Metanephros (tissue), 2 donors: ENCODE data around the gene WDFY3. TPM values are rescaled to one million over a fixed set of nuclear protein-coding genes. Genes with fewer than 3 reads are reported as not detected.

Source experiments
- small RNA-seq: library from RNA; depleted of rRNA; stranded (forward); fragments of <200 nt; gene quantifications from one replicate; pipeline ENCODE3, GENCODE V24; 2014; ENCODE audit warnings: low replicate concordance
- total RNA-seq: library from RNA; depleted of rRNA; stranded (reverse); fragments of >200 nt; gene quantifications from one replicate; pipeline ENCODE4 v1.2.3, GENCODE V29; 2014

The WDFY3 gene, protein sequence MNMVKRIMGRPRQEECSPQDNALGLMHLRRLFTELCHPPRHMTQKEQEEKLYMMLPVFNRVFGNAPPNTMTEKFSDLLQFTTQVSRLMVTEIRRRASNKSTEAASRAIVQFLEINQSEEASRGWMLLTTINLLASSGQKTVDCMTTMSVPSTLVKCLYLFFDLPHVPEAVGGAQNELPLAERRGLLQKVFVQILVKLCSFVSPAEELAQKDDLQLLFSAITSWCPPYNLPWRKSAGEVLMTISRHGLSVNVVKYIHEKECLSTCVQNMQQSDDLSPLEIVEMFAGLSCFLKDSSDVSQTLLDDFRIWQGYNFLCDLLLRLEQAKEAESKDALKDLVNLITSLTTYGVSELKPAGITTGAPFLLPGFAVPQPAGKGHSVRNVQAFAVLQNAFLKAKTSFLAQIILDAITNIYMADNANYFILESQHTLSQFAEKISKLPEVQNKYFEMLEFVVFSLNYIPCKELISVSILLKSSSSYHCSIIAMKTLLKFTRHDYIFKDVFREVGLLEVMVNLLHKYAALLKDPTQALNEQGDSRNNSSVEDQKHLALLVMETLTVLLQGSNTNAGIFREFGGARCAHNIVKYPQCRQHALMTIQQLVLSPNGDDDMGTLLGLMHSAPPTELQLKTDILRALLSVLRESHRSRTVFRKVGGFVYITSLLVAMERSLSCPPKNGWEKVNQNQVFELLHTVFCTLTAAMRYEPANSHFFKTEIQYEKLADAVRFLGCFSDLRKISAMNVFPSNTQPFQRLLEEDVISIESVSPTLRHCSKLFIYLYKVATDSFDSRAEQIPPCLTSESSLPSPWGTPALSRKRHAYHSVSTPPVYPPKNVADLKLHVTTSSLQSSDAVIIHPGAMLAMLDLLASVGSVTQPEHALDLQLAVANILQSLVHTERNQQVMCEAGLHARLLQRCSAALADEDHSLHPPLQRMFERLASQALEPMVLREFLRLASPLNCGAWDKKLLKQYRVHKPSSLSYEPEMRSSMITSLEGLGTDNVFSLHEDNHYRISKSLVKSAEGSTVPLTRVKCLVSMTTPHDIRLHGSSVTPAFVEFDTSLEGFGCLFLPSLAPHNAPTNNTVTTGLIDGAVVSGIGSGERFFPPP (N-terminal part only)
- total RNA-seq = 220 TPM

GRCh38 chr4:84966382-84967242 is at the start of gene WDFY3:
Gene WDFY3 (minus strand): TSS chr4:84966690. CDS start chr4:84860591, 106,099 bp downstream.

Small RNA genes within 50 kb of the gene (small RNA-seq; reads per million reads assigned to genes)
- gene RN7SL552P = not detected
- gene RNU6-469P = not detected
